SK-MEL-5 (cell line): ENCODE data around the gene RPL19. TPM values are rescaled to one million over a fixed set of nuclear protein-coding genes. Genes with fewer than 3 reads are reported as not detected.

Experiments
- DNase-seq: peaks from one replicate; pipeline ENCODE4 v3.0.0-alpha.2; 2016; ENCODE audit warnings: low read depth, low spot score
- in situ Hi-C: cut with HindIII; loops from 2 replicates; pipeline ENCODE4 v1.10.0; 2016; ENCODE audit warnings: low sequenced_read_pairs, high pct_unique_total_duplicates, low pct_unique_long_range_greater_than_20kb
- total RNA-seq: library from RNA; depleted of rRNA; stranded (reverse); fragments of >200 nt; shearing (Covaris generic); gene quantifications from 2 replicates; pipeline ENCODE4 v1.2.3, GENCODE V29; 2014

Gene RPL19
- total RNA-seq, 1 experiment from 2014 or later = 4,277 TPM

- in situ Hi-C loops = no loop called here
- DNase-seq = no peak
Measured at GRCh38 chr17:39212195-39212810, 12.2 kb downstream of the RPL19 start.

GRCh38 chr17:39212841-39213480 is 12.9 kb downstream of the RPL19 start:
- in situ Hi-C loops = no loop called here

DNA sequence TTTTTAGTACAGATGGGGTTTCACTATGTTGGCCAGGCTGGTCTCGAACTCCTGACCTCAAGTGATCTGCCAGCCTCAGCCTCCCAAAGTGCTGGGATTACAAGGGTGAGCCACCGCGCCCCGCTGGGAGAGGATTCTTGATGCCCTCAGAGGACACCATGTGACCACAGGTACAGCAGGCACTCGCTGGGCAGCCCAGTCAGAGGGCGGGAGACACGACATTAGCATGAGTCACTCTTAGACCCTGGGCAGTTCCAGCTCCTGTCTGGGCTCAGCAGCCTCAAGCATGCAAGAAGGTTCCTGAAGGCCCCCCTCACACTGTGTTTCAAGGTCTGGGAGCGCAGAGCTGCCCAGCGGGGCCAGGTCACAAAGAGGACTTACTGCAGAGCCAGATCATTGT is 13.8 kb downstream of the RPL19 start:
- in situ Hi-C loops = no loop called here
- DNase-seq = no peak

More at GRCh38 chr17:39212841-39213480, 12.9 kb downstream of the RPL19 start:
- DNase-seq = no peak

DNA sequence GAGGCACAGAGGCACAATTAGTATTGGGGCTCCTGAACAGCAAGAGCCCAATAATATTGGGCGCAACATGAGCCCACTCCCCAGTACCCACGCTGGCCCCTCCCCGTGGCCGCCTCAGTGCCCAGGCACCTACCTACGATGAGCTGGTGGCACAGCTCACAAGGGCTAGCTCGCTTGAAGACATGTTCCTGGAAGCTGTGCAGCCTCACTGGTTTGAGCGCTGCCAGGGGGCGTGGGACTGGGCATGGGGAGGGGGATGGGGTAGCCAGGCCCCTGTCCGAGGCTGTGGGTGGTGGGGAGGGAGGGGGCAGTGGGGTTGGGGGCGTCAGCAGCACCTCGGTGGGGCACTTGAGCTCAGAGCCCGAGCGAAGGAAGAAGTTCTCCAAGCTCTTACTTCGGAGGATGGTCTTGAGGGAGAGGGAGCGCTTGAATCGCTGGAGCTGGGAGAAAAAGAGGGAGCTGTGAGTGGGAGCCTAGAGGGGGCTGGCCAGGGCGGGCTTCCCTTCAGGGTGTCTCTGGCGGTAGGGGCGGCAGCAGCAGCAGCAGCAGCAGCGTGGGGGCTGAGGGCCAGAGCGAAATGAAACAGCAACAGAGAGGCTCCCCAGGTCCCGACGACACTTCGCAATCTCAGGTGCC is 17.8 kb downstream of the RPL19 start:
- in situ Hi-C loops = no loop called here
- no peak for DNase-seq

DNA sequence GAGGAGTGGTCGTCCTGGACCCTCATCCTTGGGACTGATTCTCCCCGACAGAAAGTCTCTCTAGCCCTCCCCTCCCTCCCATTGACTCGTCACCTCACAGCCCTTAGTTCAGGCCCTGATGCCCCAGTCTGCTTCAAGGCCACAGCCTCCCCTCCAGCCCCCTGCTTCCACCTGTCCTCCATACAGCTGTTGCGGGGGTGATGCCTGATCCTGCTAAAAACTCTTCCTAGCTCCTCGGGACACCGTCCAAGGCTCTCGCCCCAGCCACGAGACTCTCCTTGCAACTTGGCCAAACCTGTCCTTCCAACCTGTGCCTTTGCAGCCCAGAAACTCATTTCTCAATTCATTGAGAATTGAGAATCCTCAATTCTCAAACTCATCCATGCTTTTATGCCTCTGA is 18.8 kb downstream of the RPL19 start:
- DNase-seq = no peak
- in situ Hi-C loops = no loop called here

DNA sequence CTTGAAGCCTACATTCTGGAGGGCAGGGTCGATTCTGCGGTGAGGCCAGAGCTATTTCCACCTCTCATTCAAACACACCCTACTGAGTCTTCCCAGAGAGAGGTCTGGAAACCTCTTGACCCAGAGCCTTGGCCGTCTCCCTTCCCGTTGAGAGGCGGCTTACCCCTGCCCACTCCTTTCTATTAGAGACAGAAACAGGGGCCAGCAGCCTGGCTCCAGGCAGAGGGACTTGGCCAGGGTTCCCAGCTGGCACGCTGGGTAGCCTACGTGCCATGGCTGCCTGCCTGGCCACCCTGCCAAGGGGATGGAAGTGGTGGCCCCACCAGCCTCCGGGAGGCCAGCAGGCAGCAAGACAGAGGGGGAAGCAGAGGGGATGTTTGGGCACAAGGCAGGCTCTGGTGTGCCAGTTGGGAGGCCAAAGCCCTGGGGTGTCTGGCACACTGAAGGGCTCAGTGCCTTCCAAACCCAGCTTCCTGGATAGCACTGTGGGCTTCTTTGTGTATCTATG is 19.6 kb downstream of the RPL19 start:
- no peak for DNase-seq
- in situ Hi-C loops = no loop called here

GRCh38 chr17:39221572-39221971 is 21.5 kb downstream of the RPL19 start:
- no peak for DNase-seq
- in situ Hi-C loops = no loop called here

DNA sequence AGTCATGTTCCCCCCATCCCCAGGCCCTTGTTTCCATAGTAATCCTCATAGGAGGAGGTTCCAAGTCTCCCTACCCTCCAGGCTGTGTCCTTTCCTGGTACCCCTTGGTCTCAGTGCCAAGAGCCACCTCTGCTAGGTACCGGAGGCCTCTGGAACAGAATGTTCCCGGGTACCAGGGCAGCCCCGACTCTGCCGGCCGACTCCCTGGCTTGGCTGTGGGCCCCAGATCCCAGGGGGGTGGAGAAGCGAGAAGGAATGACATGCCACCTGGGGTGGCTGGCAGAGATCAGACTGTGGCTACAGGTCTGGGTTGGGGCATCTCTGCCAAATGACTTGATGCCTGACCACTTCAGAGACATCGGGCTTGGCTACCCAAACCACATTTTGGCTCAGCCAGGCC is 22.1 kb downstream of the RPL19 start:
- no peak for DNase-seq
- in situ Hi-C loops = no loop called here

GRCh38 chr17:39222866-39223834 is 23.1 kb downstream of the RPL19 start:
- DNase-seq = no peak
- in situ Hi-C loops = no loop called here

DNA sequence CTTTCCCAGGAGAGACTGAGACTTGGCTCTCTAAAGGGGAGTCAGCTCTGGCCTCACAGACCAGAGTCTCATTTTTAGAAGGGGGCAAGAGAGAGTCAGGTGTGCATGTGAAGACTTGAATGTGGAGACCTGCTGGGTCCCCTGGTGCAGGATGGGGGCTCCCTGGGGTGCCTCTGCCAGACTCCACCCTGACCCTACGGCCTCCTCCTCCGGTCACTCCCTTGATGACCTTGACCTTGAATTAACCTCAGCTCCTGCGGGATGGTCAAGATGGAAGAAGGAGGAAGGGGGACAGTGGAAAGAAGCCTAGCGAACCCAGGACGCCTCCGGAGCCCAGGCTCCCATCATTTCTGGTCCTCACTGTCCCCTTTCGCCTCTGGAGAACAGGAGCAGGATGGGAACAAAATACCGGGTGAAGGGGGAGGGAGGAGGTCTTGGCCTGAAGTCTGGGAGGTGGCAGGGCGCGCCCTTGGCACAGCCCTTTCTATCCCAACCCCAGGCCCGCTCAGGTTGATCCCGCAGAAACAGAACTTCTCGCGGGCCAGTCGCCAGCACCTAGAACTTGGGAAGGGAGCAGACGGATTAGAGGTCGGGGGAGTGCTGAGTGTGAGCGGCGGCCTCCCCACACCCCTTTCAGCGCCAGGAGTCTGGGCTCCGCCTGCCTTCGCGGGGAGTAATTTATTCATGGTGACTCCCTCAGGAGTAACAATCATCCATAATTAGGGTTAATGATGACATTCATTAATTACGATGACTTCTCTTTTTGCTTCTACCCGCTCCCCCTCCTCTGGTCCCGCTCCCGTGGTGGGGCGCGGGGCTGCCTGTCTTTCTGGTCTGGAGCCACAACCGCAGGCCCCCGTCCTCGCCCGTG is 24.1 kb downstream of the RPL19 start:
- in situ Hi-C loops = no loop called here
- DNase-seq = no peak

GRCh38 chr17:39224778-39225307 is 24.8 kb downstream of the RPL19 start:
- in situ Hi-C loops = no loop called here

DNA sequence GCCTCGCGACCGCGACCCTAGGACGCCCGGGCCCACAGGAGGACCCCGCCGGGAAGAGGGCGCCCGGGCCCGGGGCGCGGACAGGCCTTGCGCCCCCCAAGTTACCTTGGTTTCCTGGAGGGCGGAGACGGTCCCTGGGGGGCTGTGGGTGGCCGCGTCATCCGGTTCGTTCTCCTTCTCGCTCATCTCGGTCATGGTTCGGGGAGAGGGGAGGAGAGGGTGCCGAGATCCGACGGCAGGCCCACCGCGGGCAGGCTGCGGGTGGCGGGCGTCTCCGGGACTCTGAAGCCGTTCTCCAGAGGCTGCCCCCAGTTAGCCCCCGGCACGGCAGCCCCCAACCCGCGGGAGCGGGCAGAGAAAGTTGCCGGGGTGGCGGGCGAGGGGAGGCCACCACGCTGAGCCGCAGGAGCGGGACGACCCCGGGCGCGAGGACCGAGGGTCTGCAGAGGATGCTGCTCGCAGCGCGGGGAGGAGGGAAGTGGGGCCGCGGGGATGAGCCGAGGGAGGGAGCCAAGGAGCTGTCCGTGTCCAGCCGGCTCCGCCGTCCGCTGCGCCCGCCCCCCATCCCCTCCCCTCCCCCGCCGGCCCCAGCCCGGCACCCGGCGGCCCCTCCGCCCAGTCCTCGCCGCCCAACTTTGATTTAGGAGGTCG is 25.4 kb downstream of the RPL19 start, which contains the start of gene STAC2:
STAC2 (minus strand) TSS at position 638 of the 651 bp plus-strand sequence; CDS start at position 195, 443 bp downstream.
- in situ Hi-C loops = no loop called here
- no peak for DNase-seq

More at GRCh38 chr17:39224778-39225307, 24.8 kb downstream of the RPL19 start:
- no peak for DNase-seq

- no peak for DNase-seq
Measured at GRCh38 chr17:39225959-39226683, 26.0 kb downstream of the RPL19 start.

GRCh38 chr17:39227364-39227919 is 27.4 kb downstream of the RPL19 start:
- DNase-seq = no peak
- in situ Hi-C loops = no loop called here

More at GRCh38 chr17:39225959-39226683, 26.0 kb downstream of the RPL19 start:
- in situ Hi-C loops = no loop called here

DNA sequence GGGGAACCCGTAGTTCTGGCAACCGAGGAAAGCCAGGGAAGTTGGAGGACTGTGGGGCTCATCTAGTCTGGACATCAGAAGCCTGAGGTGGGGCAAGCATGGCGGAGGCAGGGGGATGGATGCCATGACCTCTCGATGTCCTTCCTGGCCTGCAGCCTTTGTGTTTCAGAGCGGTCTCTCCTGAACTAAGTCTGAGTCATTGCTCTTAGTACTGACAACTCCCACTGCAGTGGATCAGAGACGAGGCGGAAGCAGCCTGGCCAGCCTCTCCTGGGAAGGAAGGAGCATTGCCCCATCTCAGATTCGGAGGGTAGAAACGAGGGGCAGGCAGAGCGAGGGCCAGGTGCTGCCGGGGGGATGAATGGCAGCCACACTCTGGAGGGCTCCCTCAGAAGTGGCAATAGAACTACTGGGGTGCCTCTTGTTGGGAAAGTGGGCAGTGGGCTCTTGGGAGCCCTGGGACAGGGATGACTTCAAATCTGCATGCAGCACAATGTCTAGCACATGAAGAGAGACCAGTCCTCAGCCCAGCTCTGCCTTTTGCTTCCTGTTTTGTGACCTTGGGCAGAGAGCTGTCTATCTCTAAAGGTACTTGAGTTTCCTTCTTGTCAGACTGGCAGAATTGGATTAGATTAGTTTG is 29.3 kb downstream of the RPL19 start:
- in situ Hi-C loops = no loop called here
- no peak for DNase-seq
